ENCODE data around the gene AOPEP. TPM values are rescaled to one million over a fixed set of nuclear protein-coding genes. Genes with fewer than 3 reads are reported as not detected.

Gene AOPEP
- total RNA-seq, 1 donor from 2014 or later: 75.3 TPM

GRCh38 chr9:94703488-94704140 is 22.9 kb upstream of the AOPEP start:
- Mint-ChIP-seq H3K36me3 (ENCODE audit: low read depth, unreplicated experiment) (no peaks in the 10 kb centered on the region), H3K9me3 (ENCODE audit: unreplicated experiment) (peaks cover 2% of the 10 kb centered on the region), H3K27ac (ENCODE audit: unreplicated experiment) (peak overlapping the region; percentile 18), H3K4me3 (ENCODE audit: unreplicated experiment) (no peak overlapping the region), H3K27me3 (ENCODE audit: low read depth, unreplicated experiment) (peaks cover 7% of the 10 kb centered on the region), H3K4me1 (ENCODE audit: low read depth, unreplicated experiment) (peaks cover 15% of the 10 kb centered on the region)
- Histone ChIP-seq H3K4me1 (ENCODE audit: insufficient read depth, low read length) (no peaks in the 10 kb centered on the region), H3K9ac (ENCODE audit: low read length) (no peak overlapping the region), H3K79me2 (ENCODE audit: insufficient read depth, low read length) (no peaks in the 10 kb centered on the region), H3K27me3 (ENCODE audit: insufficient read depth, low read length) (peaks cover 16% of the 10 kb centered on the region), H3K4me2 (ENCODE audit: low read length) (no peak overlapping the region), H4K20me1 (ENCODE audit: insufficient read depth, low read length) (no peaks in the 10 kb centered on the region), H3K4me3 (ENCODE audit: insufficient read depth, low read depth, low read length) (no peak overlapping the region), H3K27ac (ENCODE audit: low read depth, low read length) (no peak overlapping the region), H2AFZ (ENCODE audit: low read depth, low read length) (no peak overlapping the region), H3K36me3 (ENCODE audit: insufficient read depth, low read length) (no peaks in the 10 kb centered on the region), H3K9me3 (ENCODE audit: insufficient read depth, low read depth, low read length) (no peaks in the 10 kb centered on the region)
- TF ChIP-seq, protein P1, sequence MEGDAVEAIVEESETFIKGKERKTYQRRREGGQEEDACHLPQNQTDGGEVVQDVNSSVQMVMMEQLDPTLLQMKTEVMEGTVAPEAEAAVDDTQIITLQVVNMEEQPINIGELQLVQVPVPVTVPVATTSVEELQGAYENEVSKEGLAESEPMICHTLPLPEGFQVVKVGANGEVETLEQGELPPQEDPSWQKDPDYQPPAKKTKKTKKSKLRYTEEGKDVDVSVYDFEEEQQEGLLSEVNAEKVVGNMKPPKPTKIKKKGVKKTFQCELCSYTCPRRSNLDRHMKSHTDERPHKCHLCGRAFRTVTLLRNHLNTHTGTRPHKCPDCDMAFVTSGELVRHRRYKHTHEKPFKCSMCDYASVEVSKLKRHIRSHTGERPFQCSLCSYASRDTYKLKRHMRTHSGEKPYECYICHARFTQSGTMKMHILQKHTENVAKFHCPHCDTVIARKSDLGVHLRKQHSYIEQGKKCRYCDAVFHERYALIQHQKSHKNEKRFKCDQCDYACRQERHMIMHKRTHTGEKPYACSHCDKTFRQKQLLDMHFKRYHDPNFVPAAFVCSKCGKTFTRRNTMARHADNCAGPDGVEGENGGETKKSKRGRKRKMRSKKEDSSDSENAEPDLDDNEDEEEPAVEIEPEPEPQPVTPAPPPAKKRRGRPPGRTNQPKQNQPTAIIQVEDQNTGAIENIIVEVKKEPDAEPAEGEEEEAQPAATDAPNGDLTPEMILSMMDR (IDR thresholded peaks at IDR 0.05; ENCODE audit: insufficient read depth, low read depth, low read length): no peak
- no peak for DNase-seq (ENCODE audit: low read depth)
- FAIRE-seq: no peak

DNA sequence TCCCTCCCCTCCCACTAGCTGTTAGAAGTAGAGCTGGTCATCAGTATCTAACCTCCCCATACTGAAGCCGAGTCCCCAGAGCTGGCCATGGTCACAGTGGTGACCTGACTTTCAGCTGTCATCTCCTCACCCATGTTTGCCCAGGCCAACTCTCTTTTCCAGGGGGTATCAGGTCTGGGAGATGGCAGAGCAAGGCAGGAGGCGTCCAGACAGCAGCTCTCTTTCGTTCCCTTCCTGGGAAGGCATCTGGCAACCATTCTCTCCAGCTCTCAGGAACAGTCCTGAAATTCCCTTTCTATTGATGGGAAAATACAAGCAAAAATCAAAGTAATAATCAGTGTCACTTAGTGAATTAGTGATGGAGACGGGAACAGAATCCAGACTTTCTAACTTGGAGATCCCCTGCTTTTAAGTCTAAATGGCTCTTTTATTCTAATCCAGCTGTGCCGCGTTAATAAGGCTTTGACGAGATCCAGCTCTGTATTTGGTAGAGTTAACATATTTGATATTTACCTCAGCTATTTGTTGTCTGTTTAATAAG is 21.3 kb upstream of the AOPEP start:
- peaks cover 7% of the 10 kb centered on the region for H3K4me1 Mint-ChIP-seq (ENCODE audit: low read depth, unreplicated experiment)
- Histone ChIP-seq H3K36me3 (ENCODE audit: insufficient read depth, low read length) (no peaks in the 10 kb centered on the region), H3K9ac (ENCODE audit: low read length) (no peak overlapping the region), H4K20me1 (ENCODE audit: insufficient read depth, low read length) (no peaks in the 10 kb centered on the region), H2AFZ (ENCODE audit: low read depth, low read length) (no peak overlapping the region), H3K79me2 (ENCODE audit: insufficient read depth, low read length) (no peaks in the 10 kb centered on the region), H3K4me1 (ENCODE audit: insufficient read depth, low read length) (no peaks in the 10 kb centered on the region), H3K27ac (ENCODE audit: low read depth, low read length) (no peak overlapping the region), H3K27me3 (ENCODE audit: insufficient read depth, low read length) (peaks cover 16% of the 10 kb centered on the region), H3K4me3 (ENCODE audit: insufficient read depth, low read depth, low read length) (no peak overlapping the region), H3K9me3 (ENCODE audit: insufficient read depth, low read depth, low read length) (no peaks in the 10 kb centered on the region), H3K4me2 (ENCODE audit: low read length) (no peak overlapping the region)
- FAIRE-seq (no peak), DNase-seq (ENCODE audit: low read depth) (no peak)
- H3K27me3 Mint-ChIP-seq (ENCODE audit: low read depth, unreplicated experiment): peaks cover 10% of the 10 kb centered on the region
- H3K4me3 Mint-ChIP-seq (ENCODE audit: unreplicated experiment): no peak overlapping the region
- no peaks in the 10 kb centered on the region for H3K9me3 Mint-ChIP-seq (ENCODE audit: unreplicated experiment)
- H3K36me3 Mint-ChIP-seq (ENCODE audit: low read depth, unreplicated experiment): no peaks in the 10 kb centered on the region
- TF ChIP-seq, protein P1 (IDR thresholded peaks at IDR 0.05; ENCODE audit: insufficient read depth, low read depth, low read length): no peak
- TF ChIP-seq EZH2 (IDR thresholded peaks at IDR 0.05; ENCODE audit: insufficient read depth, low read length): no peak
- H3K27ac Mint-ChIP-seq (ENCODE audit: unreplicated experiment): no peak overlapping the region

DNA sequence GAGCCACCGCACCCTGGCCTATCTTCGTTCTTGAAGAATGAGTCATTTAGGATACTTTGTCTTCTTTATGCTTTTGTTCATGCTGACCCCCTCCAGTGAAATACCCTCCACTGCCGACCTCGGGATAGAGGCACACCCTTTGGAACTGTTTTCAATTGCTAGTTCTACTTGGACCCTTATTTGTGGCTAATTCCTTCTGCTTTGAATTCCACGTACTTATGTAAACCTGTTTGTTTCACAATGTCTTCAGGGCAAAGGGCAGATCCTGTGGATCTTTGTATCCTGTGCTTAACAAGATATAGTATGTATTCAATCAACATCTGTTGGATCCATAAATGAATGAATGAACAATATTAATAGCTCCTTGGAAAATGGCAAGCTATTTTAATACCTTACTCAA is 19.6 kb upstream of the AOPEP start:
- Mint-ChIP-seq H3K36me3 (ENCODE audit: low read depth, unreplicated experiment) (no peaks in the 10 kb centered on the region), H3K4me1 (ENCODE audit: low read depth, unreplicated experiment) (no peaks in the 10 kb centered on the region), H3K27ac (ENCODE audit: unreplicated experiment) (no peak overlapping the region), H3K4me3 (ENCODE audit: unreplicated experiment) (no peak overlapping the region), H3K27me3 (ENCODE audit: low read depth, unreplicated experiment) (peaks cover 11% of the 10 kb centered on the region), H3K9me3 (ENCODE audit: unreplicated experiment) (no peaks in the 10 kb centered on the region)
- Histone ChIP-seq H3K4me2 (ENCODE audit: low read length) (no peak overlapping the region), H3K27me3 (ENCODE audit: insufficient read depth, low read length) (peaks cover 16% of the 10 kb centered on the region), H3K4me1 (ENCODE audit: insufficient read depth, low read length) (no peaks in the 10 kb centered on the region), H4K20me1 (ENCODE audit: insufficient read depth, low read length) (no peaks in the 10 kb centered on the region), H3K36me3 (ENCODE audit: insufficient read depth, low read length) (no peaks in the 10 kb centered on the region), H3K27ac (ENCODE audit: low read depth, low read length) (no peak overlapping the region), H3K4me3 (ENCODE audit: insufficient read depth, low read depth, low read length) (no peak overlapping the region), H3K9me3 (ENCODE audit: insufficient read depth, low read depth, low read length) (no peaks in the 10 kb centered on the region), H2AFZ (ENCODE audit: low read depth, low read length) (no peak overlapping the region), H3K79me2 (ENCODE audit: insufficient read depth, low read length) (no peaks in the 10 kb centered on the region), H3K9ac (ENCODE audit: low read length) (no peak overlapping the region)
- FAIRE-seq (no peak), DNase-seq (ENCODE audit: low read depth) (no peak)
- TF ChIP-seq, protein P1 (IDR thresholded peaks at IDR 0.05; ENCODE audit: insufficient read depth, low read depth, low read length): no peak
- TF ChIP-seq EZH2 (IDR thresholded peaks at IDR 0.05; ENCODE audit: insufficient read depth, low read length): no peak

Measured in astrocyte (in vitro differentiated cells and primary cell).